Stimulated activated CD8-positive, alpha-beta memory T cell treated with anti-CD3 and anti-CD28 coated beads, Interleukin-15, amount 100 ng/mL, for 4 hours (primary cell): ENCODE measurements around the gene PGM2.
A peak's percentile ranks its signal among the peaks of the same experiment; 100 is the strongest.
"Not testable (repeated sequence)": the region's sequence is repeated elsewhere in the genome, so short reads cannot be mapped to it uniquely, and the experiment has no call there.

ENCODE experiments used
- DNase-seq, 2 donors: peaks; one replicate each; pipeline ENCODE4 v3.0.0-alpha.2; 2020; ENCODE audit warnings: low read depth in 2 of 2

PGM2 gene

GRCh38 chr4:37826295-37827029, at the start of gene PGM2:
Gene PGM2 (plus strand): TSS chr4:37826686. CDS start chr4:37826733, 47 bp downstream.
- DNase-seq = peak; percentile 83 to 85

- no peak for DNase-seq
These were observed 46.6 kb upstream of the PGM2 start for GRCh38 chr4:37779896-37780295.

GRCh38 chr4:37780444-37781130, 45.9 kb upstream of the PGM2 start:
- peak in 1 of 2 donors; percentile 5 for DNase-seq

GRCh38 chr4:37781131-37781455, 45.4 kb upstream of the PGM2 start:
- DNase-seq = no peak

- not testable (repeated sequence) for DNase-seq
These were observed 40.2 kb upstream of the PGM2 start for GRCh38 chr4:37786267-37786666.

GRCh38 chr4:37787883-37788460, 38.5 kb upstream of the PGM2 start:
- DNase-seq = not testable (repeated sequence)

GRCh38 chr4:37788819-37789218, 37.7 kb upstream of the PGM2 start:
- DNase-seq = no peak

- no peak for DNase-seq
These were observed 34.2 kb upstream of the PGM2 start for GRCh38 chr4:37792241-37792640.

GRCh38 chr4:37793562-37793961, 32.9 kb upstream of the PGM2 start:
- DNase-seq = no peak

GRCh38 chr4:37794056-37794455, 32.4 kb upstream of the PGM2 start:
- no peak for DNase-seq

GRCh38 chr4:37795581-37796195, 30.8 kb upstream of the PGM2 start:
- DNase-seq = no peak

- DNase-seq = no peak
These were observed 29.1 kb upstream of the PGM2 start for GRCh38 chr4:37797374-37797773.

- no peak for DNase-seq
These were observed 28.6 kb upstream of the PGM2 start for GRCh38 chr4:37797923-37798322.

- no peak for DNase-seq
These were observed 27.9 kb upstream of the PGM2 start for GRCh38 chr4:37798616-37799015.

- no peak for DNase-seq
These were observed 26.4 kb upstream of the PGM2 start for GRCh38 chr4:37799941-37800554.

GRCh38 chr4:37802068-37802666, 24.3 kb upstream of the PGM2 start:
- no peak for DNase-seq

- DNase-seq = no peak
These were observed 23.0 kb upstream of the PGM2 start for GRCh38 chr4:37803348-37803973.

GRCh38 chr4:37805091-37805490, 21.4 kb upstream of the PGM2 start:
- DNase-seq = no peak

GRCh38 chr4:37812713-37813112, 13.8 kb upstream of the PGM2 start:
- DNase-seq = no peak

GRCh38 chr4:37815591-37815990, 10.9 kb upstream of the PGM2 start:
- no peak for DNase-seq

GRCh38 chr4:37816006-37816405, 10.5 kb upstream of the PGM2 start:
- DNase-seq = no peak
